HK-2 (cell line): ENCODE data around the gene SIGLEC9.

Experiments
- DNase-seq: peaks from one replicate; pipeline ENCODE4 v3.0.0-alpha.2; 2018; ENCODE audit not compliant: unreplicated experiment

The SIGLEC9 gene

DNA sequence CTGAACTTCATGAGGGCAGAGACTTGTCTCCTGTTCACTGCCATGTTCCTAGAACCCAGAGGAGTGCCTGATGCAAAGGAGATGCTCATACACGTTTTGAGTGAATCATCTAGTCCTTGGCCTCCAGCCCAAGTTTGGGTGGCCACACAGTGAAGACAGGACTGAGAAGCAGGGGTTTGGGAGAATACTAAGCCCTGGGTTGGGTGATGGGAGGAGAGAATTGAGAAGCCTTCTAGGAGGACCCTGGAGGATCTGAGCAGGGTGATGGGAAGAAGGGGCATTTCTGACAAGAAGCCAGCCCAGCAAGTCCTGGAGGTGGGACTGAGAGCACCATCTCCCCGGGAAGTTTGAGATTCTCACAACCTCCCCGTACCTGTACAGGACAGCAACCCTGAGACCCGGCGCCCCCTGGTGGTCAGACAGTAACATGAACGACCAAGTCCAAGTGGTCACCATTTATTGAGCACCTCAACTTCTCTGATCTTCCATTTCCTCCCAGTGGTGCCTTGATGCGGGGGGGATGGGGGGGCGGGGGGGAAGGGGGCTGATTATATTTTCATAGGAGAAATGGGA lies 27.5 kb upstream of the SIGLEC9 start:
- DNase-seq = peak; percentile 56

- DNase-seq = no peak
Observed at GRCh38 chr19:51097796-51098195, 26.9 kb upstream of the SIGLEC9 start.

- no peak for DNase-seq
Observed at GRCh38 chr19:51098365-51099046, 26.2 kb upstream of the SIGLEC9 start.

- no peak for DNase-seq
Observed at GRCh38 chr19:51099047-51099382, 25.7 kb upstream of the SIGLEC9 start.

- DNase-seq = no peak
Observed at GRCh38 chr19:51100601-51101000, 24.1 kb upstream of the SIGLEC9 start.

GRCh38 chr19:51101171-51101865 lies 23.4 kb upstream of the SIGLEC9 start:
- DNase-seq = no peak

DNA sequence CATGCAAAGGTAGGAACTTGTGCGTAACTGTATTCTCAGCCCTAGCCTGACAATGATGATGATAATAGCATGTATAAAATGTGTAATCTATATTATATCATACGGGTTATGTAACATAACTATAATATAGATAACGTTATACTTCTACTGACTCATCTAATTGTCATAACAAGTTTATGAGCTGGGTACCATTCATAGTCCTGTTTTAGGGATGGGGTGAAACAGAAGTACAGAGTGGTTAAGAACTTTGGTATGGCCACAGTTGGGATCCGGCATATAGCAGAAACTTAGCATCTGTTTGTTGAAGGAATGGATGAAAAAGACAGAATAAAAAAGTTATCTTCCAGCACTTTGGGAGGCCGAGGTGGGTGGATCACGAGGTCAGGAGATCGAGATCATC lies 21.7 kb upstream of the SIGLEC9 start:
- DNase-seq = no peak

- no peak for DNase-seq
Observed at GRCh38 chr19:51103926-51104341, 20.8 kb upstream of the SIGLEC9 start.

GRCh38 chr19:51107406-51108065 lies 17.2 kb upstream of the SIGLEC9 start:
- DNase-seq = no peak

GRCh38 chr19:51108066-51108804 lies 16.5 kb upstream of the SIGLEC9 start, which contains the start of gene CTU1:
Gene CTU1 (minus strand): TSS chr19:51108409. CDS start chr19:51104569, 3,840 bp downstream.
- peak; percentile 99 for DNase-seq

GRCh38 chr19:51108805-51109146 lies 15.9 kb upstream of the SIGLEC9 start:
- DNase-seq = no peak

- no peak for DNase-seq
Observed at GRCh38 chr19:51110666-51110971, 14.1 kb upstream of the SIGLEC9 start.

GRCh38 chr19:51111606-51112005 lies 13.1 kb upstream of the SIGLEC9 start:
- no peak for DNase-seq

- DNase-seq = no peak
Observed at GRCh38 chr19:51114087-51114729, 10.5 kb upstream of the SIGLEC9 start.

DNA sequence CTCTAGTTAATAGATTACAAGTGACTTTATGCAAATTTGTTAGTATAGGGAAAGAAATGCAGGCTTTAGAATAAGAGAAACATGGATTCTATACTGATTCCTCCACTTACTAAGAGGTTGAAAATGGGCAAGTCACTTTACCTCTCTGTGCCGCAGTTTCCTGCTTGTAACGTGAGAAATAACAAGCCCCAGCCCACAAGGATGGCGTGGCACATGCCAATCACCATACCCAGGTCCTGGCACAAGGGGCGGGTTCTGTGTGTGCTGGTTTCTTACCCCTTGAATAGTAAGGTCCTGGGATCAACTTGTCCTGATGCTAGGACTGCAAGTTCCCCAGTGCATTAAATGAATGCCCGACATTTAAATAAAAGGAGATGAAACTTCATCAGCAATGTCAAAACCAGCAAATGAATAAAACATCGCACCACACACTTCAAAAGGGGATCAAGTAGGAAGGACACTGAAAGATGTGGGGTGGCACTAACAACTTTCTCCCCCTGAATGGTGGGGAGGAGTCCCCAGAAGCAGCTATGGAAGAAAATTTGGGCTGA lies 7.9 kb upstream of the SIGLEC9 start:
- no peak for DNase-seq

DNA sequence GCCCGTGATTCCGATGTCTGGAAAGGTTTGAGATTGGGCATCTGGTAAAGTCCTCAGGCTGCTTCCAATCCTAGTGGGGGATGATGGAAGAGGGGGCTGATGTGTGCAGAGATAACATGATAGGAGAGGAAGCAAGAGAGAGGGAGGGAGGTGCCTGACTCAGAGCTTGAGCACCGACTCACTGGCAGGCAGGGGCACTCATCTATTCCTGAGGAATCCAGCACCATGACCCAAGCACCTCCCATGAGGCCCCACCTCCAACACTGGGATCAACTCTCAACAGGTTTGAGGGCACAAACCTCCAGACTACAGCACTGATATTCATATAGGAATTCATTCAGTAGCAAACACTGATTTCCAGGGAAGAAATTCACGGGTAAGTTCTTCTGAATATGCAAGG lies 5.6 kb upstream of the SIGLEC9 start:
- DNase-seq = no peak

DNA sequence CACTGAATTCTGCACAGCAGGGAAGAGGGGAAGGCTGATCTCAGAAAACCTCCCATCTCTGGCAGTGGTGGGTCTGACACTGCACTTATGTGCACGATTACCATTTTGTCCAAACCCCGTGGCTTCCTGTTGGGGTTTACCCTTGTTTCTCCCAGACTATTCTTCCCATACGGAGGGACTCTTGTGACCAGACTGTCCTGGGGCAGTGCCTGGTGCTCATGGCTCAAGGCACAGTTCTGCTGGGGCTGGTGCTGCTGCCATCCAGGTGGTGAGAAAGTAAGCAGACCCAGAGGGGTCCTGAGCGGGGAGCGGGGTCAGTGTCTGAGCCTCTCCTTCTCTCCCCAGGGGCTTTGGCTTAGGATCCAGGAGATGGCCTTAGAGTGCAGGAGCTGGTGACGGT lies 5.1 kb upstream of the SIGLEC9 start:
- DNase-seq = no peak

GRCh38 chr19:51120160-51120559 lies 4.5 kb upstream of the SIGLEC9 start:
- DNase-seq = no peak

GRCh38 chr19:51121257-51121656 lies 3.4 kb upstream of the SIGLEC9 start:
- DNase-seq = no peak

DNA sequence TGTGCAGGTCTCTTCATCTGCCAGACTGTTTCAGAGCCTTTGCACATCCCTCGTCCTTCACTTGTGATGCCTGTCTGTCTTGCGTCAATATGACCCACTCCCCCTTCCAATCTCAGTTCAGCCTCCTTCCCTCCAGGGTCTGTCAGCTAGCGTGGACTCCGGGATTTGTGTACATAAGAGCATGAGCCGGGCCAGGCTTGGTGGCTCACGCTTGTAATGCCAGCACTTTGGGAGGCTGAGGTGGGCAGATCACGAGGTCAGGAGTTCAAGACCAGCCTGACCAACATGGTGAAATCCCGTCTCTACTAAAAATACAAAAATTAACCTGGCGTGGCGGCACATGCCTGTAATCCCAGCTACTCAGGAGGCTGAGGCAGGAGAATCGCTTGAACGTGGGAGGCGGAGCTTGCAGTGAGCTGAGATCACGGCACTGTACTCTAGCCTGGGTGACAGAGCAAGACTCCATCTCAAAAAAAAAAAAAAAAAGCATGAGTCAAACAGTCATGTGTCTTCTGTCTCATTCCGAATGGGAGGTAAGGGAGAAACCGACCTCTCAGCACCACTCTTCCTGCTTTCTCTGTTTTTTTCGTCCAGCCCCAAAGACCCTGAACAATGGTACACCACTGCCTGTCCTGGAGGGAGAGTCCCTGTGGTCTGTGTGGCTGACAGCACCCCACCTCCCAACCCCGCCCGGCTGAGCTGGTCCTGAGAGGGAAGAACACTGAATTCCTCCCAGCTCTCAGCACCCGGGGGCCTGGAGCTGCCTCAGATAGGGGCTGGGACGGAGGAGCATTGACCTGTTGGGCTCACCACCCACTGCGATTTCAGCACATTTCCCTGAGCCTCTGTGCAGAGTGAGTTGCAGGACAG lies 2.4 kb upstream of the SIGLEC9 start:
- DNase-seq = peak; percentile 49
